ENCODE data around the gene ADGRL2.

Gene ADGRL2

GRCh38 chr1:82000221-82000620, 199.5 kb downstream of the ADGRL2 start:
- DNase-seq = no peak

GRCh38 chr1:82001345-82001744, 200.6 kb downstream of the ADGRL2 start:
- DNase-seq = no peak

GRCh38 chr1:82007804-82008203, 207.1 kb downstream of the ADGRL2 start:
- DNase-seq = no peak

- no peak for DNase-seq
Measured at GRCh38 chr1:82013702-82014101, 213.0 kb downstream of the ADGRL2 start.

- DNase-seq = no peak
Measured at GRCh38 chr1:82015444-82015843, 214.7 kb downstream of the ADGRL2 start.

GRCh38 chr1:82018319-82018718, 217.6 kb downstream of the ADGRL2 start:
- no peak for DNase-seq

- DNase-seq = no peak
Measured at GRCh38 chr1:82019508-82019907, 218.8 kb downstream of the ADGRL2 start.

- DNase-seq = no peak
Measured at GRCh38 chr1:82030830-82031229, 230.1 kb downstream of the ADGRL2 start.

- DNase-seq = no peak
Measured at GRCh38 chr1:82032068-82032467, 231.3 kb downstream of the ADGRL2 start.

- DNase-seq = no peak
Measured at GRCh38 chr1:82034812-82035211, 234.1 kb downstream of the ADGRL2 start.

Measured in amniotic stem cell (primary cell).